Tibial artery (tissue), 4 donors: ENCODE measurements around the gene MRTO4.
"Not testable (repeated sequence)": the region's sequence is repeated elsewhere in the genome, so short reads cannot be mapped to it uniquely, and the experiment has no call there.

Source experiments
- DNase-seq, 2 donors: peaks; one replicate each; pipeline ENCODE4 v3.0.0-alpha.2; 2019
- H3K27ac ChIP-seq, 2 donors: fragments of 200-600 bp; sonication (generic) in 1 of 2; 1 replicate in 1 of 2; 2 replicates in 1 of 2; pipeline ENCODE4 v1.5.1; 2018 to 2019; ENCODE audit warnings: mild to moderate bottlenecking in 1 of 2
- H3K27me3 ChIP-seq, 2 donors: fragments of 200-600 bp; sonication (generic) in 1 of 2; one replicate each; pipeline versions ENCODE4 v1.5.1 to v1.6.0; 2016 to 2019
- H3K36me3 ChIP-seq, 3 donors: fragments of 200-600 bp; sonication (generic) in 2 of 3; one replicate each; pipeline ENCODE4 v1.5.1; 2016 to 2019; ENCODE audit warnings: mild to moderate bottlenecking in 2 of 3
- H3K4me1 ChIP-seq, 4 donors: fragments of 200-600 bp; sonication (generic) in 2 of 4; 1 replicate in 3 of 4; 2 replicates in 1 of 4; pipeline ENCODE4 v1.5.1; 2016 to 2019
- H3K4me3 ChIP-seq, 2 donors: fragments of 200-600 bp; sonication (generic) in 1 of 2; 1 replicate in 1 of 2; 2 replicates in 1 of 2; pipeline ENCODE4 v1.5.1; 2018 to 2019; ENCODE audit warnings: mild to moderate bottlenecking in 2 of 2
- H3K9me3 ChIP-seq, 3 donors: fragments of 200-600 bp; sonication (generic) in 1 of 3; one replicate each; pipeline ENCODE4 v1.5.1; 2016 to 2019
- intact Hi-C: fragments of 100-400 bp; cut with DNase I; formaldehyde crosslinking; loops from one replicate; pipeline ENCODE4 v1.15.0; 2023; ENCODE audit warnings: low total_unique reads
- TF ChIP-seq, protein P1 (sequence below), 2 experiments: fragments of 200-600 bp in 1 of 2; fragments of 450-650 bp in 1 of 2; IDR thresholded peaks; one replicate each; pipeline ENCODE4 v1.5.1; 2017 to 2019; ENCODE audit warnings: antibody characterized with exemption in 2 of 2, mild to moderate bottlenecking in 1 of 2, moderate library complexity in 1 of 2

The MRTO4 gene

DNA sequence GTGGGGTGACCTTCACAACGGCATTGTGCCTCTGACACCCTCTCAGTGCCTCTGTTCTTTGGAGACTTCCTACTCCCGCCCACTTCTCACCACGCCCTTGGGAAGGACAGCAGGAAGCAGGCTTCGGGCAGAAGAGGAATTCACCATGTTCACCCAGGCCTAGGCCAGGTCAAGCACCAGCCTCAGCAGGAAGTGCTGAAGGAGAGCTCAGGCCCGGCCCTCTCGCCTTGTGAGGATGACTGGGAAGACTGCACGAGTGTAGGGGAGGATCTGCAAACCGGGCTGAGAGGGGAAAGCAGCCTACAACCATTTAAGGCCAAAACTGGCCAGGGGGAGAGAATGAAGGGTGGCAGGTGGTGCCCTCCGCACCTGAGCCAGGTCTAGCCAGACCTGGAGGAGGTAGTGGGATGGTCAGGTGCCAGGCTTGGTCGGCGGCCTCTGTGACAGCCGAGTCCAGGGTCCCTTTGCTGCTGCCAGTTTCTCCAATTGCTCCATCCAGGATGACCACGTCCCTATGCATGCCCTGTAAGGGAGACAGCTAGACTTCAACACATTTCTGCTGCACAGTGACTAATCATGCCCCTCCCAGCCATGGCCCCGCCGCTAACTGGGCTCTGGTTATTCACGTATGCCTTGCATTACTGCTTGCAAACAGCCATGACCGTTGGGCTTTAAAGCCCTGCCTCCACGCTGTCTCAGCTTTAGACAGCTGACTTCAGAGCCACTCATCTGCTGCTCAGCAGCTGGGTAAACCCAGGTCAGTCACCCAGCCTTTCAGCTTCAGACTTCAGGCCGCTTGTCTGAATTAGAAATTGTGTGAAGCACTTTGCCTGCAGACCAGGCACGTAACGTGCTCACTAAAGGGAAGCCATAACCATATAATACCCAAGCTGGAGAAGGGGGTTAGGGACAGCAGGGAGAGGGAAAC lies 8.9 kb downstream of the MRTO4 start:
- TF ChIP-seq, protein P1, sequence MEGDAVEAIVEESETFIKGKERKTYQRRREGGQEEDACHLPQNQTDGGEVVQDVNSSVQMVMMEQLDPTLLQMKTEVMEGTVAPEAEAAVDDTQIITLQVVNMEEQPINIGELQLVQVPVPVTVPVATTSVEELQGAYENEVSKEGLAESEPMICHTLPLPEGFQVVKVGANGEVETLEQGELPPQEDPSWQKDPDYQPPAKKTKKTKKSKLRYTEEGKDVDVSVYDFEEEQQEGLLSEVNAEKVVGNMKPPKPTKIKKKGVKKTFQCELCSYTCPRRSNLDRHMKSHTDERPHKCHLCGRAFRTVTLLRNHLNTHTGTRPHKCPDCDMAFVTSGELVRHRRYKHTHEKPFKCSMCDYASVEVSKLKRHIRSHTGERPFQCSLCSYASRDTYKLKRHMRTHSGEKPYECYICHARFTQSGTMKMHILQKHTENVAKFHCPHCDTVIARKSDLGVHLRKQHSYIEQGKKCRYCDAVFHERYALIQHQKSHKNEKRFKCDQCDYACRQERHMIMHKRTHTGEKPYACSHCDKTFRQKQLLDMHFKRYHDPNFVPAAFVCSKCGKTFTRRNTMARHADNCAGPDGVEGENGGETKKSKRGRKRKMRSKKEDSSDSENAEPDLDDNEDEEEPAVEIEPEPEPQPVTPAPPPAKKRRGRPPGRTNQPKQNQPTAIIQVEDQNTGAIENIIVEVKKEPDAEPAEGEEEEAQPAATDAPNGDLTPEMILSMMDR (IDR thresholded peaks at IDR 0.05), result no peak
- peaks cover 39 to 56% (median 45%) of the 10 kb centered on the region in 3 donors for H3K36me3 ChIP-seq
- no peak overlapping the region for H3K27ac ChIP-seq
- no peak for DNase-seq
- intact Hi-C loops, result no loop called here
- H3K4me3 ChIP-seq, result no peak overlapping the region
- no peaks in the 10 kb centered on the region for H3K27me3 ChIP-seq
- H3K4me1 ChIP-seq, result no peaks in the 10 kb centered on the region
- H3K9me3 ChIP-seq, result no peaks in the 10 kb centered on the region

DNA sequence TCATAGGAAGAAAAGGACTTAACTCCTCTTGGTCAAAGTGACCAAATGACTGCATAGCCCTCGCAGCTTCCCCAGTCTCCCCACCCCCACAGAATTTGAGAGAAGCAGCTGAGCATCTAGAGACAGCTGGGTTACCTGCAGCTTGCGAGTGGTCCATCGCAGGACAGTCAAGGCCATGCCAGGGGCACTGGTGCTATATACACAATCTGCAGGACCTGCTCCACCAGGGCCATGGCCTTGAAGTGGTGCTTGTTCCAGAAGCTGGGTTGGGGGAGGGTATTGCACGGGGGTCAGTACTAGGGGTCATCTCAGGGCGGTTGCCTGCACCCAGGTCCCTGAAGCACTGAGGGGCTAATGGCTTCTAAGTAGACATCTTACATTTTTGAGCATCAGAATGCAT lies 10.4 kb downstream of the MRTO4 start:
- H3K36me3 ChIP-seq, result peaks cover 26 to 40% (median 32%) of the 10 kb centered on the region in 3 donors

DNA sequence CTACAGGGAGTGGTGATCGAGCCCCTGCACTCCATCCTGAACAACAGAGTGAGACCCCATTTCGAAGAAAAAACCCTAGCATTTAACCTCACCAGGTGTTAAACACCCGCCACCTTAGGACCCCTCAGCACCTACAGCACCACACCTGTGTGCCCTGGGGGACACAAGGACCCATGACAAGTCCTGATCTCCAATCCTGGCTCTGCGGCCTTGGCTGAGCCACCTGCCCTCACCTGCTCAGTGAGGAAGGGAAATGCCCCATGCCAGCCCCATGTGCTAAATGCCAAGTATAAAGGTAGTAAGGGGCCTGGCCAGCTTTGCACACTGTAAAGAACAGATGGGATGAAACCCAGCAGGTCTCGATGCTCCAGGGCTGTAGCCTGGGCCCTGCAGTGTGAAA lies 11.1 kb downstream of the MRTO4 start:
- no peak for DNase-seq
- peaks cover 19 to 33% (median 27%) of the 10 kb centered on the region in 3 donors for H3K36me3 ChIP-seq
- intact Hi-C loops, result no loop called here
- TF ChIP-seq, protein P1 (IDR thresholded peaks at IDR 0.05), result no peak
- no peaks in the 10 kb centered on the region for H3K9me3 ChIP-seq
- H3K27ac ChIP-seq, result no peak overlapping the region
- no peaks in the 10 kb centered on the region for H3K4me1 ChIP-seq
- no peak overlapping the region for H3K4me3 ChIP-seq
- H3K27me3 ChIP-seq, result no peaks in the 10 kb centered on the region

More for the DNA sequence above, 10.4 kb downstream of the MRTO4 start:
- H3K4me1 ChIP-seq, result no peaks in the 10 kb centered on the region
- TF ChIP-seq, protein P1 (IDR thresholded peaks at IDR 0.05), result no peak
- no peak overlapping the region for H3K27ac ChIP-seq
- intact Hi-C loops, result no loop called here
- no peak overlapping the region for H3K4me3 ChIP-seq
- H3K27me3 ChIP-seq, result no peaks in the 10 kb centered on the region
- H3K9me3 ChIP-seq, result no peaks in the 10 kb centered on the region
- no peak for DNase-seq

DNA sequence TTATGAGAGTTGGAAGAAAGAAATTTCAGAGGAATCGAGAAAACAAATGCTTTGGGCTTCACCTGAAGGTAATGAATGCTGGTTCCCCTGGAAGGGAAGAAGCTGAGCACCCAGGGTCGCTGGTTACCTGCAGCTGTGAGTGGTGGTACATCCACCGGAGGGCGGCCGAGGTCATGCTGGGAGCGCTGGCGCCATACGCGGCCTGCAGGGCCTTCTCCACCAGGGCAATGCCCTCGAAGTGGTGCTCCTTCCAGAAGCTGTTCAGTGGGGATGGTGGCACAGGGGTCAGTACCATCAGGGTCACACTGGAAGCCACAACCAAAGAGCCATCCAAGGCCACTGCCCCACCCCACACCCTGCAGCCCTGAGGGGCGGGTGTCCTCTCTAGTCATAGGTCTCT lies 16.8 kb downstream of the MRTO4 start:
- Histone ChIP-seq H3K27me3 (peaks cover 0 to 2% of the 10 kb centered on the region in 2 donors), H3K9me3 (no peaks in the 10 kb centered on the region), H3K4me1 (no peaks in the 10 kb centered on the region), H3K36me3 (no peaks in the 10 kb centered on the region), H3K27ac (no peak overlapping the region), H3K4me3 (no peak overlapping the region)
- no peak for DNase-seq
- intact Hi-C loops, result no loop called here
- TF ChIP-seq, protein P1 (IDR thresholded peaks at IDR 0.05), result no peak

DNA sequence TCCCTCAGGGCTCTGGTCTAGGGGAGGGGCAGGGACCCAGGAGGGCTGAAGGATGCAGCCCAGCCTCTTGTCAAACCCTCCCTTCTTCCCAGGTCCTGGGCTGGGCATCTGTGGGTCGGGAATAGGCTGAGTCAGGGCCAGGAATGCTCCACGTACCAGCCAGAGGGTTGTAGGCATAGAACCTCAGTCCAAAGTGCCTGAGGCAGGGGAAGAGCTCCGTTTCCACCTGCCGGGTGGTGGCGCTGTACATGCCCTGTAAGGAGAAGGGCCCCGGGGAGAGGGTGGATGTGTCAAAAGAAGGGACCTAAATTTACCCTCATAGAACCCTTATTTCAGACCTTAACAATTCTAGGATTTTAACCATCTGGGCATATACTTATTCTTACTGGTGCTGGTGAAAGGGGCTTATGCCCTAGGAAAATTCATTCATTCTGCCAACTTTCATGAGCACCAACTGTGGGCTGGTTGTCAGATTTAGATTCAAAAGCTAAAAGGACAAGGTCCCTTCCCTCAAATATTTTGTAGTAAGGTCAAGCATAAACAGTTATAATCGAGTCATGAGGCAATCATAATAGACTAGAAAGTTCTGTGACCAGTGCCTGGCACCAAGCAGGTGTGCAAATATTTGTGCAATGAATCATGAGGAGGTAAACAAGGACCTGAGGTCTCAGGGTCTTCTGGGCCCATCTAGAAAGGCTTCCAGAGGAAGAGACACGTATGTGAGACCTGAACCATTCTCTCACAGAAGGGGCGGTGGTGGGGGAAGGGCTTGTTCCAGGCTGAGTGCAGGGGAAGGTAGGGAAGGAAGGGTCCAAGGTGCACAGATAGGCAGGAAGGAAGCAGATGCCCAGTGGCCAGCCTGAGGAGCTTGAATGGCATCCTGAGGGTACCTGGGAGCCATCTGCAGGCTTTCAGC lies 18.1 kb downstream of the MRTO4 start:
- H3K9me3 ChIP-seq, intact Hi-C loops, H3K36me3 ChIP-seq, DNase-seq, H3K4me3 ChIP-seq, H3K4me1 ChIP-seq, H3K27ac ChIP-seq: not testable (repeated sequence)
- H3K27me3 ChIP-seq, result peaks cover 0 to 10% of the 10 kb centered on the region in 2 donors

DNA sequence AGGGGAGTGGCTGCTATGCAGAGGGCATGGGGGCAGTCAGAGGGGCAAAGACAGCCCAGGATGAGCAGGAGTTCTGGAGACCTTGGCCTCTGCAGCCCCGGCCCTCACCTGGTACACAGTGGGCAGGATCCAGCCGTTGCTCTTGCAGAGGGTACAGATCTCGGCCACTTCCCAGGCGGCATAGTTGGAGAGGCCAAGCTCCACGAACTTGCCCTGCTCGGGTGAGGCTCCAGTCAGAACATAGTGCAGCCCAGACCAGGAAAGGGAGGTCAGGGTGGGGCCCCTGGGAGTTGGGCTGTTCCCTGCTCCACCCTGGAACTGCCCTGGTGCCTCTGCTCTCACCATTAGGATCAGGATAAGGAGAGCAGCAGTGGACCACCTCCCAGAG lies 18.7 kb downstream of the MRTO4 start:
- H3K36me3 ChIP-seq, H3K4me3 ChIP-seq, intact Hi-C loops, DNase-seq, H3K9me3 ChIP-seq, H3K27ac ChIP-seq, H3K4me1 ChIP-seq: not testable (repeated sequence)
- H3K27me3 ChIP-seq, result peaks cover 0 to 10% of the 10 kb centered on the region in 2 donors
